Upper lobe of right lung (tissue), 1 donor: ENCODE data around the gene TDRD10. TPM values are rescaled to one million over a fixed set of nuclear protein-coding genes. Genes with fewer than 3 reads are reported as not detected.

Experiments
- ATAC-seq: fragments of 200-7000 bp; cut with Tn5 transposase; one replicate; pipeline ENCODE4 v1.9.1; 2020; ENCODE audit warnings: mild to moderate bottlenecking, moderate library complexity
- DNase-seq: peaks from one replicate; pipeline ENCODE4 v3.0.0-alpha.2; 2020
- H3K27ac ChIP-seq: fragments of 200-600 bp; one replicate; pipeline ENCODE4 v1.8.0; 2022
- H3K27me3 ChIP-seq: fragments of 200-600 bp; one replicate; pipeline ENCODE4 v1.8.0; 2022; ENCODE audit warnings: mild to moderate bottlenecking
- H3K36me3 ChIP-seq: fragments of 200-600 bp; one replicate; pipeline ENCODE4 v1.8.0; 2022
- H3K4me1 ChIP-seq: fragments of 200-600 bp; one replicate; pipeline ENCODE4 v1.8.0; 2022
- H3K4me3 ChIP-seq: fragments of 200-600 bp; one replicate; pipeline ENCODE4 v1.8.0; 2022; ENCODE audit warnings: mild to moderate bottlenecking
- H3K9me3 ChIP-seq: fragments of 200-600 bp; one replicate; pipeline ENCODE4 v1.8.0; 2022
- CTCF ChIP-seq: fragments of 200-600 bp; IDR thresholded peaks from one replicate; pipeline ENCODE4 v1.8.0; 2022; ENCODE audit warnings: antibody characterized with exemption
- intact Hi-C: fragments of 100-400 bp; cut with DNase I; formaldehyde crosslinking; loops from one replicate; pipeline ENCODE4 v1.11.0; 2022
- total RNA-seq: library from RNA; stranded (reverse); fragmentation: NEBNext Ultra II Directional; extraction: Animal tissue kit (Norgen Biotek cat#: 25700); gene quantifications from one replicate; pipeline ENCODE4 v1.2.1, GENCODE V29; 2021
- donor health status: DM: no; HTN: yes; CAD: no; lungs with severe emphysema.

TDRD10 gene
- total RNA-seq, 1 donor from 2014 or later = 21.7 TPM

GRCh38 chr1:154578058-154578418 is 76.0 kb downstream of the TDRD10 start:
- H3K36me3 ChIP-seq = peaks cover 53% of the 10 kb centered on the region
- TF ChIP-seq CTCF = no peak

GRCh38 chr1:154579374-154579773 is 77.4 kb downstream of the TDRD10 start:
- Histone ChIP-seq H3K27me3 (no peaks in the 10 kb centered on the region), H3K36me3 (peaks cover 67% of the 10 kb centered on the region), H3K4me1 (peaks cover 13% of the 10 kb centered on the region), H3K27ac (no peak overlapping the region), H3K4me3 (no peak overlapping the region), H3K9me3 (no peaks in the 10 kb centered on the region)
- intact Hi-C loops = no loop called here
- DNase-seq = no peak
- ATAC-seq = no peak
- TF ChIP-seq CTCF = no peak

More at GRCh38 chr1:154578058-154578418, 76.0 kb downstream of the TDRD10 start:
- ATAC-seq (peak; percentile 40), DNase-seq (no peak)
- H3K9me3 ChIP-seq = no peaks in the 10 kb centered on the region
- H3K27me3 ChIP-seq = no peaks in the 10 kb centered on the region
- peaks cover 11% of the 10 kb centered on the region for H3K4me1 ChIP-seq
- no peak overlapping the region for H3K4me3 ChIP-seq
- intact Hi-C loops = no loop called here
- H3K27ac ChIP-seq = no peak overlapping the region

- no peak overlapping the region for H3K4me3 ChIP-seq
- peaks cover 16% of the 10 kb centered on the region for H3K4me1 ChIP-seq
- TF ChIP-seq CTCF = no peak
- DNase-seq (no peak), ATAC-seq (no peak)
- H3K27ac ChIP-seq = no peak overlapping the region
- intact Hi-C loops = no loop called here
- H3K9me3 ChIP-seq = no peaks in the 10 kb centered on the region
- peaks cover 91% of the 10 kb centered on the region for H3K36me3 ChIP-seq
- no peaks in the 10 kb centered on the region for H3K27me3 ChIP-seq
Observed at GRCh38 chr1:154581766-154582165, 79.7 kb downstream of the TDRD10 start.

- DNase-seq = no peak
- Histone ChIP-seq H3K27me3 (no peaks in the 10 kb centered on the region), H3K4me3 (no peak overlapping the region), H3K27ac (no peak overlapping the region), H3K4me1 (peaks cover 11% of the 10 kb centered on the region), H3K9me3 (no peaks in the 10 kb centered on the region), H3K36me3 (peaks cover 100% of the 10 kb centered on the region)
- ATAC-seq = no peak
- intact Hi-C loops = no loop called here
- no peak for TF ChIP-seq CTCF
Observed at GRCh38 chr1:154582885-154583284, 80.9 kb downstream of the TDRD10 start.

GRCh38 chr1:154583773-154584172 is 81.8 kb downstream of the TDRD10 start:
- DNase-seq (no peak), ATAC-seq (no peak)
- Histone ChIP-seq H3K27me3 (no peaks in the 10 kb centered on the region), H3K4me1 (peaks cover 5% of the 10 kb centered on the region), H3K36me3 (peaks cover 100% of the 10 kb centered on the region), H3K4me3 (no peak overlapping the region), H3K9me3 (no peaks in the 10 kb centered on the region), H3K27ac (no peak overlapping the region)
- TF ChIP-seq CTCF = no peak
- intact Hi-C loops = no loop called here
